NCI-H526 treated with DMSO at 0.1 percent for 48 hours (cell line): Measurements from ENCODE around the gene MRPS12.
"Not testable (repeated sequence)": the region's sequence is repeated elsewhere in the genome, so short reads cannot be mapped to it uniquely, and the experiment has no call there.

Experiments
- DNase-seq: peaks from one replicate; lab custom pipeline; 2025; lab: John Stamatoyannopoulos, UW

Gene MRPS12

DNA sequence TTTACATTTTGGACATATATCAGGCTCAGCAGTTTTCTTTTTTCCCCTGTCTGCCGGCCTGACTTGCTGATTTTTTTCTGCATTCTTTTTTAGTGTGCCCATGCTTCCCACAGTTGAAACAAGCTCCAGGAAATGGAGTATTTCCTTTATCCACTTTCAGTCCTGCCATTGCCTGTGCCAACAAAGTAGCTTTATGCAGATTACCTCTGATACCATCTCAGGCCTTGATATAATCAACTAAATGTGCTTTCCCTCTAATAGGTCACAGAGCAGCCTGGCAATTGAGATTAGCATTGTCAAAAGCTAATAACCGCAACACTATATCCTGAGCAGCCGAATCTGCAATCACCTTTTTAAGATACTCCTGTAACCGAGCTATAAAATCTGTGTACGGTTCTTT lies 9.2 kb downstream of the MRPS12 start:
- DNase-seq, result no peak

DNA sequence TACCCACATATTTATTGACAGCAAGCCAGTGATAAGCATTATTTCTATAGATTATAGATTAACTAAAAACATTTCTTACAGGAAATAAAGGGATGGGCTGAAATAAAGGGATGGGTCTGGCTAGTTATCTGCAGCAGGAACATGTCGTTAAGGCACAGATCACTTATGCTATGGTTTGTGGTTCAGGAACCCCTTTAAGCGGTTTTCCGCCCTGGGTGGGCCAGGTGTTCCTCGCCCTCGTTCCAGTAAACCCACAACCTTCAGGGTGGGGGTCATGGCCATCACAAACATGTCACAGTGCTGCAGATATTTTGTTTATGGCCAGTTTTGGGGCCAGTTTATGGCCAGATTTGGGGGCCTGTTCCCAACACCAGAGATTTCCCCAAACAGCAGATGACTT lies 10.7 kb downstream of the MRPS12 start:
- not testable (repeated sequence) for DNase-seq

DNA sequence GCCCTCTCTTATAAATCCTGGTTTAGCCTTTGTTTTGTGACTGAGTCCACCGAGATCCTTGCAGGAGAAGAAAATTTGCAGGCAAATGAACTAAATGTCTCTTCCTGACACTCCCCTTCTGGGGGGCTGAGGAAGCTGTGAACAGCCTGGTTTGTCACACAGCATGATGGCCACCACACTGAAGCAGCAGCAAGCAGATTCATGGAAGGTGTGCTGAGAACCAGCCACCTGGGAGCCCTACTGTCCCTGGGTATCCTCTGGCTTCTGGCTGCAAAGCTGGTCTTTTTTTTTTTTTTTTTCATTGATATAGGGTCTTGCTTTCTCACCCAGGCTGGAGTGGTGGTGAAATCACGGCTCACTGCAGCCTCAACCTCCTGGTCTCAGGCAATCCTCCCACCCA lies 11.2 kb downstream of the MRPS12 start:
- no peak for DNase-seq

DNA sequence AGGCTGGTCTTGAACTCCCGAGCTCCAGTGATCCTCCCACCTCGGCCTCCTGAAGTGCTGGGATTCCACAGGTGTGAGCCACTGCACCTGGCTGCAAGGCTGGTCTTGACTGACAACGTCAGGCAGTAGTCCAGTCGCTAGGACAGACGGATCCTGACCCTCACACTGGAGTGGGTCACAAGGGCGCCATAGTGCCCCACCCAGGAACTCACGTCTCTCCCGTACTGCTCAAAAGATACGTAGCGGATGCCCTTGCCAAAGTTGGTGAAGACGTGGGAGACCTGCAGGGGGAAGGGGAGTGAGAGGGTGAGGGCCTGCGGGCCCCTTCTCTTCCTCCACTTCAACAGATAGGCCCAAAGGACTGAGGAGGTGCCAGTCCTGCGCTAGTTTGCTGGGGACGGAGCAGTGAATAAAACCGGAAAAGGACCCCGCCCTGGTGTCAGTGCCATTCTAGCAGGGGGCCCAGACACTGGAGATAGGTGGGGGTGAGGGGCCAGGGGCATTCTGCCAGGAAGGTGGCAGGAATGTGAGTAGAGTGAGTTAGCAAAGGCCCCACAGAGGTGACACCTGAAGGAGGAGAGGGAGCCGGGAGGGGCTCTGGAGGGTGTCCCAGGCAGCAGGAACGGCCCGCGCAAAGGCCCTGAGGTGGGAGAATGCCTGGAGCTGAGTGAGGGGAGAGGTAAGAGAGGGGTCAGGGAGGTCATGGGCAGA lies 11.9 kb downstream of the MRPS12 start:
- no peak for DNase-seq

DNA sequence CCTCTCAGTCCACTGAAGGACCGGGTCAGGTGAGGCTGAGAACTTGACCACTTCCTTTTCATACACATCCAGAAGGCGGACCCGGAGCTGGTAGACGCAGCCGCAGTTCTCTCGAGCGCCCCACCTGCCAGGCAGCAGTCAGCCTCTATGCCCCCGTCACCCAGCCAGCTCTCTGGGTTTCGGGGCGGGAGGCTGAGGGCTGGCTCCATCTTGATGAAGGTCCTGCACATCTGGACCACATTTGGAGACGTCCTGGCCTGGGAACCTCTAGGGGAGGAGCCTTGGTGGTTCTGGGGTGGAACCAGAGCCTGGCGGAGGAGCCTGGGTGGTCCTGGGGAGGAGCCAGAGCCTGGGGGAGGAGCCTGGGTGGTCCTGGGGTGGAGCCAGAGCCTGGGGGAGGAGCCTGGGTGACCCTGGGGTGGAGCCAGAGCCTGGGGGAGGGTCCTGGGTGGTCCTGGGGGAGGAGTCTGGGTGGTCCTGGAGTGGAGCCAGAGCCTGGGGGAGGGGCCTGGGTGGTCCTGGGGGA lies 14.3 kb downstream of the MRPS12 start:
- no peak for DNase-seq

DNA sequence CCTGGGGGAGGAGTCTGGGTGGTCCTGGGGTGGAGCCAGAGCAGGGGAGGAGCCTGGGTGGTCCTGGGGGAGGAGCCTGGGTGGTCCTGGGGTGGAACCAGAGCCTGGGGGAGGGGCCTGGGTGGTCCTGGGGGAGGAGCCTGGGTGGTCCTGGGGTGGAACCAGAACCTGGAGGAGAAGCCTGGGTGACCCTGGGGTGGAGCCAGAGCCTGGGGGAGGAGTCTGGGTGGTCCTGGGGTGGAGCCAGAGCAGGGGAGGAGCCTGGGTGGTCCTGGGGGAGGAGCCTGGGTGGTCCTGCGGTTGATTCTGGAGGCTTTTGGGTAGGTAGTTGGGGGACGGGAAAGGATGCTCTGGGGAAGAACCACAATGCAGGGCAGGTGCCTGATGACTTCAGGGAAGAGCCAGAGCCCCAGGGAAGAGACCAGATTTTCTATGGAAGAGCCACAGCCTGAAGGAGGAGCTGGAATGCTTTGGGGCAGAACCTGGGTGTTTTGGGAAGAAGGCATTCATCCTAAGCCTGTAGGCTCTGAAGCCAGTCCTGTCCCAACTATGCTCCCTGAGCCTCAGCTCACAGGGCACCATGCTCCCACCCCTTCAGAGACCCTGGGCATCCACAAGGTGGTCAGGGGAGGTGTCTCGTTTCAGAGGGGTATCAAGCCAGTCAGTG lies 15.0 kb downstream of the MRPS12 start:
- DNase-seq, result no peak

DNA sequence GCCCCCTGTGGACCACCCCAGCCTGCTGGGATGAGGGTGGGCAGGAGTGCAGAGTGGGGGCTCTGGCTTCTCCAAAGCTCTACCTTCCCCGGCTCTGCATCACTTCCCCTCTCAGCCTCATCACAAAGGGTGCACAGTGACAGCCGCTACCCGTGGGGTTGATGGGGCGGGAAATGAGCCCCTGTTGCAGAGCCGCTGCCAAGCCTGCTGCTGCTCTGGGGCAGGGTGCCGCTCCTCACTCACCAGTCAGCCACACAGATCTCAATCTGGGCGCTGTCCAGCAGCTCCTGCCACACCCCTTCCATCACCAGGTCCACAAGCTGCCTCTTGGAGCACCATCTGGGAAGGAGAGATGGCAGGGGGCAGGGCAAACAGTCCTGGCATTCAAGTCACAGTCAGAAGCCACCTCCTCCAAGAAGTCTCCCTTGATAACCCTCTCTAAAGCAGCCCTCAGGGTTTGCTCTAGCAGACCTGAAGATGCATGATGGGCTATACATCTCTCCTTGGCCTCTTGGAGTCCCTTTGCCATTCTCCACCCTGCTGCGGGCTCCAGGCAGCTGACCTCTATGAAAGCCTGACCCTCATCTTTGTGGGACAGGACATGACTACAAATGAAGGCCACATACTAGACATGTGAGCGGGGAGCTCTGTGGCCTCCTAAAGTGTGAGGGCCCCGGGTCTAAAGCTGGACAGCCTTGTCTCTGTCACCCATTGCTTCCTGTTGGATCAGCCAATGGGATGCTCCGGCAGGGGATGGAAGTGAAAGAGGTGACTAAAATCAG lies 15.7 kb downstream of the MRPS12 start:
- no peak for DNase-seq

DNA sequence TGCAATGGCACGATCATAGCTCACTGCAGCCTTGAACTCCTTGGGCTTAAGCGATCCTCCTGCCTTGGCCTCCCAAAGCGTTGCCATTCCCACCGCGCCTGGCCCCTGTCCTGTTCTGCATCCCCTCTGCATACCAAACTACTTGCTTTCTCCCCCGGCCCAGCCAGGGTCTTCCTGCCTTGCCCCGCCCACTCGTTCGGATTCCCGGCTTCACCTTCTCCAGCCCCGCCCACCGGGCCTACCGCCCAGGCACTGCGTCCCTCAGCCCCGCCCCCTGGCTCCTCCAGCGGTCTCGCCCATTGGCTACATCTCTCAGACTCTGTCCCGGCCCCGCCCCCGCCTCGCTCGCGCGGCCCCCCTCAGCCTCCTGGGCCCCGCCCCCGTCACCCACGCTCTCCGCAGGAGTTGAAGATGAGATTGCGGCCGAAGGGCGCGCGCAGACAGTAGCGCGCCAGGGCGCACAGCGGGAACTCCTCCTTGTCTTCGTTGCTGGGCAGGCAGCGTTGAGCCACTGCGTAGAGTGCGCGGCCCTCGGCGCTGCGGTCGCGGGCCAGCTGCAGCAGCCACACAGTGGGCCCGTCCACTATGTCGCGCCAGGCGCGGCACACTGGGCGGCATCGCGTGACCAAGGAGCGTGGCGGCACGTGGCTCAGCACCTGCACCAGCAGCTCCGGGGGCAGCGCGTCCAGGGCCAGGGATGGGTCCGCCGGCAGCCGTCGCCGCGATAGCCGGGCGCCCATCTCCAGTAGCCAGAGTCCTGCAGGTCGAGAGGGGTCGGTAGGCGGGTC lies 19.0 kb downstream of the MRPS12 start:
- DNase-seq, result peak; percentile 86

DNA sequence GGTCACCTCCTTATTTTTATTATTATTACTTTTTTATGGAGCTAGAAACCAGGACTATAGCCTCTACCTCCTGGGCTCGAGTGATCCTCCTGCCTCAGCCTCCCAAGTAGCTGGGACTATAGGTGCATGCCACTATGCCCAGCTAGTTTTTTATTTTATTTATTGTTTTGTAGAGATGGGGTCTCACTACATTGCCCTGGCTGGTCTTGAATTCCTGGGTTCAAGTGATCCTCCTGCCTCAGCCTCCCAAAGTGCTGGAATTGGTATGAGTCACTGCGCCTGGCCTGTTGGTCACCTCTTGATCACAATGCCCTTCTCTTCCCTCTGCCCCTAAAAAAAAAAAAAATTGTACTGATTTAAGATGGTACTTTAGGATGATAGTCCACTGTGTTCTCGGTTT lies 20.4 kb downstream of the MRPS12 start:
- no peak for DNase-seq

DNA sequence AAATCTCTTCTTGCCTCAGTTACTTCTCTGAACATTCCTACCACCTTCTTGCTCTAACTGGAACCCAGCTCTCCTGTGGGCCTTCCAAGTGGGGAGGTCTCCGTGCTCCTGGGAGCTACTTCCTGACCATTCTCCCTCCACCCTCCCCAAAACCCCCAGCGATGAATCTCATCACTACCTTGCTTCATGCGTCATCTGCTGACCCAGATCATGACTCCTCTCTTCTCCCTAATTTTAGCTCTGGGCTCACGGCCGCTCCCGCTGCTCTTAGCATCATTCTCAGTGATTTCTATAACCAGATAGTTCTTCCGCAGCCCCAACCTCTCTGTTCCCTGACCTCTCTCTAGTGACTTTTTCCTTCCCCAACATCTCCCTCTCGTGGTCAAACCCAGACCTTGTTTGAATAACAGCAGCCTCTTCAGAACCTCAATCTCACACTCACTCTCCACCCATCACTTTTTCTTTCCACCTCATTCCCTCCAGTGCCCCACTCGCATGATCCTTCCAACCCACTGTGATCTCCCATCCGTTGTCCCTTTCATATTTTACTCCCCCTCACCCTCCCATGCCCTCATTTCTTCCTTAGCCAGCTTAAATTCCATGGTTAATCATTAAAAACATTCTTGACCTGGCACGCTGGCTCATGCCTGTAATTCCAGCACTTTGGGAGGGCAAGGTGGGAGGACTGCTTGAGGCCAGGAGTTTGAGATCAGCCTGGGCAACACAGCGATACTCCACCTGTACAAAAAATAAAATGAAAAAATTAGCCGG lies 21.8 kb downstream of the MRPS12 start:
- DNase-seq, result peak; percentile 22

DNA sequence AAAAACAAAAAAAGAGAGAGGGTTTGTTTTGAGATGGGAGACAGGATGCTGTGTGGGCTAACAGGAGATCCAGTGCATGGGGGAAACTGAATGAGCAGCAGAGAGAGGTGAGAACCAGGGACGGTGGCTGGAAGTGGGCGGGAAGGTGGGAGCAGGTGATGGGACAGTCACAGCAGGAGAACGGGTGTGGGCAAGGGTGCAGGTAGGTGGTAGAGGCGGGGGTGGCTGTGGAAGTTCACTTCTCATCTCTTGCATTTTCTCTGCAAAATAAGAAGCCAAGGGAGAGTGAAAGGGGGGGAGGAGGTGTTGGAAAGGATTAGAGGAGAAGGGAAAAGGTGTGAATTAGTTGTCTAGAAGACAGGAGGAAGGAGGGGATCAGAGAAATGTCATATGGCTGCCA lies 22.9 kb downstream of the MRPS12 start:
- DNase-seq, result no peak

DNA sequence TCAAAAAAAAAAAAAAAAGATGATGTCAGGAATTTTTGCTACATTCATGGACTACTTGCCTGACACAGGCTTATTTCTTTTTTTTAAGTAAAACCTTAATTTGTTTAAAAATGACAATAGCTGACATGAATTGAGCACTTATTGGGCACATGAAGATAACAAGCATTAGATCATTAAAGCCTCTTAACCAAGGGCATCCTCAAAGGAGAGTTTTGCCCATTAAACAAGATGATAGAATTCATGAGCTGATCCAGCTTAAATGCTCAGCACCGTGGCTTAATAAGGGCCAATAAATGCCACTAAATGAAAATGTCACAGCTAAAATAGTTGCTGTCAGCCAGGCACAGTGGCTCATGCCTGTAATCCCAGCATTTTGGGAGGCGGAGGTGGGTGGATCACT lies 25.5 kb downstream of the MRPS12 start:
- no peak for DNase-seq

DNA sequence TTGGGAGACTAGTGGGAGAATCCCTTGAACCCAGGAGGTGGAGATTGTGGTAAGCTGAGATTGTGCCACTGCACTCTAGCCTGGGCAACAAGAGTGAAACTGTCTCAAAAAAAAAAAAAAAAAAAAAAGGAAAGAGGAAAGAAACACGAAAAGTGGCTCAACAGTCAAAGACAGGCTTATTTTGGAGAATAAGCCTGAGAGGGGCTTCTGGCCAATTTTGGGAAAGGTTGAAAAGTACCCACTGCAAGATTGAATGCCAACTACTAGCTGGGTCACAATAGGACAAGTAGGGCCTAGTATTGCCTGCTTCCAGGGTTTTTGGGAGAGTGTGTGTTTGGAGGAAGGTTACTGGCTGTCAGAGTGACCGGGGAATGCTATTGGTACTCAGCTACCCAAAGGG lies 27.6 kb downstream of the MRPS12 start:
- no peak for DNase-seq

DNA sequence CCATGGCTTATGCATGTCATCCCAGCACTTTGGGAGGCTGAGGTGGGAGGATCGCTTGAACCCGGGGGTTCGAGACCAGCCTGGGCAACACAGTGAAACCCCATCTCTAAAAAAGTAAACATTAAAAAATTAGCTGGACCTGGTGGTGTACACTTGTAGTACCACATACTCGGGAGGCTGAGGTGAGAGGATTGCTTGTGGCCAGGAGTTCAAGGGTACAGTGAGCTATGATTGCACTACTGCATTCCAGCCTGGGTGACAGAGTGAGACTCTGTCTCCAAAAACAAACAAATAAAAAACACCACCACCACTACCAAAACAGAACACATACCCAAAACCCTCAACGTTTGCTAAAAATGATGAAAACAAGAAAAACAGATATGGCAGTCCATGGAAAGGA lies 28.9 kb downstream of the MRPS12 start:
- no peak for DNase-seq

DNA sequence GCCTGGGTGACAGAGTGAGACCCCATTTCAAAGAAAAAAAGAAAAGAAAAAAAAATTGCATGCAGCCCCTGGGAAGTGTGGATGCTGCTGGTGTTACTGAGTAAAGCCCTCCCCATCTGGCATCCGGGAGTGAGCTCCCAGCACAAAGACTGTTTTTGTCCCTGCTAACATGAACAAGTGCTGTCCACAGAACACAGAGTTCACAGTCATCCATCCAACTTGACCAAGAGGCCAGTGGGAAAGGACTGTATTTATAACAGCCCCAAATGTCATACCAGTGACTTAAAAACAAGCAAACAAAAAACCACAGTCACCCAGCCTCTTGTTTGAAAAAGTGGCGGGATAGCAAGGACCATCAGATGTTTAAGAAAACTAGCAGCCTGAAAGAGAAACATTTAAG lies 34.0 kb downstream of the MRPS12 start:
- no peak for DNase-seq

DNA sequence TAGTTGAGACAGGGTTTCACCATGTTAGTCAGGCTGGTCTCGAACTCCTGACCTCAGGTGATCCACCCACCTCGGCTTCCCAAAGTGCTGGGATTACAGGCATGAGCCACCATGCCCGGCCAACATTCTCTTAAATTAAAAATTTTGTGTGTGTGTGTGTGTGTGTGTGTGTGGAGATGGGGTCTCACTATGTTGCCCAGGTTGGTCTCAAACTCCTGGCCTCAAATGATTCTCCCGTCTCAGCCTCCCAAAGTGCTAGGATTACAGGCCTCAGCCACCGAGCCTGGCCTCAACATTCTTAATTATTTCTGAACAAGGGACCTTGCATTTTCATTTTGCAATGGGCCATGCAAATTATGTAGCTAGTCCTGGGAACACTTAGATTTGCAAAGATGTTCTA lies 35.4 kb downstream of the MRPS12 start:
- DNase-seq, result not testable (repeated sequence)

DNA sequence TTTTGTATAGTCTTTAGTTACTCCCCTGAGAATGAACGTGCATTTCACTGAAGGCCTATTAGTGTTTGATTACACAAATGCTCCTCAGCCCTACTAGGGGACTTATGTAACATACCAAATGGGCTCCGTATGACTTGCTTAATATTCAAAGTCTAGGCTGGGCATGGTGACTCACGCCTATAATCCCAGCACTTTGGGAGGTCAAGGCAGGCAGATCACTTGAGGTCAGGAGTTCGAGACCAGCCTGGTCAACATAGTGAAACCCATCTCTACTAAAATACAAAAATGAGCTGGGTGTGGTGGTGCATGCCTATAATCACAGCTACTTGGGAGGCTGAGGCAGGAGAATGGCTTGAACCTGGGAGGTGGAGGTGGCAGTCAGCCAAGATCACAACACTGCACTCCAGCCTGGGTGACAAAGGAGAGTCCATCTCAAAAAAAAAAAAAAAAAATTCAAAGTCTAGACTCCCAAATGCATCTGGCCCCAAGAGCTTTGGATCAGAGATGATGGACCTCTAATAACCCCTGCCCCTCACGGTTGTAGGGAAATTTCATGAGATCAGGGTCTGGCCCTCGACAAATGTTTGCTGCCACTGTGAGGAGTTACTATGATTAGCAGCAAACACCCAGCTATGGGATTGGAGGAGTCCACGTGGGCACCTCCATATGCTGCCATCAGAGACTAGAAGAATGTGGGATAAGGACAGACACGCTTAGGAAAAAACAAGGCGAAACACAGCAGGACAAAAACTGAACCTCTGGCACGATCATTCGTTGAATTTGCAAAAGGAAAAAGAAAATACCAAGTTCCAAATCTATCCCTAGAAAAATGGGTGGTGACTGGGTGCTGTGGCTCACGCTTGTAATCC lies 40.2 kb downstream of the MRPS12 start:
- DNase-seq, result no peak

DNA sequence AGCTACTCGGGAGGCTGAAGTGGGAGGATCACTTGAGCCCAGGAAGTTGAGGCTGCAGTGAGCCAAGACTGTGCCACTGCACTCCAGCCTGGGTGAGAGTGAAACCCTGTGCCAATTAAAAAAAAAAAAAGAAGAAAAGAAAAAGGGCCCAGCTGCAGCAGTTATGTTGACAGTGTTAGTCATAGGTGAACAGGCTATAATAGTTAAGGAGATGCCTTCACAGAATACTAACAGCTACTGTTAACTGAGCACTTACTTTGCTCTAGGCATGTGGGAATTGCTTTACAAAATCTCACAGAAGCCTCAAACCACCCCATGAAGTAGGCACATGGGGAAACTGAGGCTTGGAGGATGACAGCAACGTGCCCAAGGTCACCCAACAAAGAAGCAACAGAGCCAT lies 40.9 kb downstream of the MRPS12 start:
- no peak for DNase-seq

DNA sequence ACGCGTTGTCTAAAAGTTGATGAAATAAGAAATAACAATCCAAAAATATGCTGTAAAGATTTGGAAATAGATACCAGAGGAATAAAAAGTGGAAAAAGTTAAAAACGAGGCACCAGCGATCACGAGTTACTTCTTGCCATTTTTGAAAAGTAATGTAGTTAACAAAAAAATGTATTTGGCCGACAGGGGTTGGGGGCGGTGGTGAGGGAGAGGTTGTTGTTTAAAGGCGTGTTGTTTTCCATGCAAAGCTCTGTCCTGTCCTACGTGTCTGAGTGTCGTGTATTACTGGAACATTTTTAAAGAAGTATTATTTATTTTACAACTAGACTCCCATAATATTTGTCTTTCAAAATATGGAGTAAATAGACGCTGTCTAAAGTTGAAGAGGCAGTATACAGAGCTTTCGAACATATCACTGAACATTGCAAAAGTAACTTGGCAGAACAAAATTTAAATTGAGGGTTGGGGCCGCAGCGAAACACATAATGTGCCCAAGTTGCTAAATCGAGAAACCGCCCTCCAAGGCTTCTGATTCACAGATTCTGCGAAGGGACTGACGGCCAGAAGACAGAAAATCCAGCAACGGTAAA lies 44.0 kb downstream of the MRPS12 start:
- no peak for DNase-seq
